Inflammatory macrophage (primary cell): ENCODE results near the gene PRR22.

ENCODE experiments used
- DNase-seq, 2 donors: peaks; one replicate each; pipeline ENCODE4 v3.0.0-alpha.2; 2020 to 2022

PRR22 gene

DNA sequence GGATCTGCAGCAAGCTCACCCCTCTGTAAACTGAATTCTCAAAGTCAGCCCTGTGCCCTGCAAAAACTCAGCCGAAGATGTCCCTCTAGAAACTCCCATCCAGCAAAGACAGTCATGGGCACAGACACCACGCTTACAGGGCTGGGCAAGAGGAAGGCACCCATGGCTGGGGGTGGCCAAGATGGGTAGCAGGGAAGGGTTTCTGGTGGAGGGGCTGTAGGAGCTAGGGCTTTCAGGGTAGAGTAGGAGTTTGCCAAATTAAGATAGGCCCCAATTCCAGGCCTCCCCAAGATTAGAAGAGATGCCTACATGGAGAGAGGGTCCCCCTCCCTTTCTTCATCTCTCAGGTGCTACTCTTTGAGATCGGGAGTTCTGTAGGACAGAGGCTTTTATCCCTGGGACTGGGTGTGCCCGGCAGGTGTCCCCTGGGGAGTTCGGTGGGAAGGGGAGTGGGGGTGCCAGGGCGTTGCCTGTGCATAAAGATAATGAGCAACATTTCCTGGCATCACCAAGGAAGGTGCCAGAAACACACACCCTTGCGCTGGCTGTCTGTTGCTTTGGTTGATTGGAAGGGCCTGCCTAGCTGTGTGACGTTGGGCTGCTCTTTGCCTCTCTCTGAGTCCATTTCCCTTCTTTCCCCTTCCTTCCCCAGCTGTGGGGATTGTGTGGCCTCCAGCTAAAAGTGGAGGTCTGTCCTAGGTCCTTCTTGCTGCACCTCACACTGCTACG is 29.7 kb upstream of the PRR22 start:
- DNase-seq, result no peak

DNA sequence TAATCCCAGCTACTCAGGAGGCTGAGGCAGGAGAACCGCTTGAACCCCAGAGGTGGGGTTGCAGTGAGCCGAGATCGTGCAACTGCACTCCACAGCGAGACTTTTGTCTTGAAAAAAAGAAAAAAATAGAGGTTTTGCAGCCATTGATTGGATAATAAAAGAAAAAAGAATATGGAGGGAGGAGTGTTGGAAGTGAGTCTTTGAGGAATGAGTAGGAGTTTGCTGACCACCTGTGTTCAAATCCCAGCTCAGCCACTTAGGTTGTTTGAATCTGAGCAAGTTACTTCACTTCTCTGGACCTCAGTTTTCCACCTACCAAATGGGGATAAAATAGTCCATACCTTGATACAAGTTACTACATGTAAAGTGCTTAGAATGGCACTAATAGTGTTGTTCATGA is 26.6 kb upstream of the PRR22 start:
- no peak for DNase-seq

- no peak for DNase-seq
Observed at GRCh38 chr19:5809469-5809868, 24.9 kb upstream of the PRR22 start.

- DNase-seq, result no peak
Observed at GRCh38 chr19:5809053-5809452, 24.5 kb upstream of the PRR22 start.

- DNase-seq, result no peak
Observed at GRCh38 chr19:5808120-5808816, 23.7 kb upstream of the PRR22 start.

GRCh38 chr19:5806905-5807304 is 22.4 kb upstream of the PRR22 start:
- no peak for DNase-seq

DNA sequence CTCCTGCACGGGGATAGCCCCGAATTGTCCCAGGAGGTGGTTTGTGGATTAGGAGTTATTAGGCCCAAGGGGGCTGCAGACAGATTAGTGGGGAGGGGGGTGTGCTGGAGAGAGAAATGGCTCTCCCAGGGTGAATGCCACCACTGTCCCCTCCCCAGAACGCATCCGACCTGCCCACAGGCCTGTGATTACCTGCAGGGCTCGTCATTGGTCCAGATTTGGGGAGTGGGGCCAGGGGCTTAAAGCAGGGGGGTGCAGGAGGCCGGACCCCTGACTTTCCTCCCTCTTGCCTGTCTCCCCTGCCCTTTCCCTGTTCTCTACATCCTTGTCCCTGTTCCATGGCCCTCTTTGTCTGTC is 21.6 kb upstream of the PRR22 start:
- DNase-seq, result no peak

GRCh38 chr19:5805462-5806132 is 21.1 kb upstream of the PRR22 start:
- DNase-seq, result peak; percentile 37 to 38

- DNase-seq, result no peak
Observed at GRCh38 chr19:5804516-5805461, 20.2 kb upstream of the PRR22 start, which contains the start of gene NRTN. Gene NRTN (plus strand): TSS chr19:5805067. CDS start chr19:5824166, 19,099 bp downstream.

DNA sequence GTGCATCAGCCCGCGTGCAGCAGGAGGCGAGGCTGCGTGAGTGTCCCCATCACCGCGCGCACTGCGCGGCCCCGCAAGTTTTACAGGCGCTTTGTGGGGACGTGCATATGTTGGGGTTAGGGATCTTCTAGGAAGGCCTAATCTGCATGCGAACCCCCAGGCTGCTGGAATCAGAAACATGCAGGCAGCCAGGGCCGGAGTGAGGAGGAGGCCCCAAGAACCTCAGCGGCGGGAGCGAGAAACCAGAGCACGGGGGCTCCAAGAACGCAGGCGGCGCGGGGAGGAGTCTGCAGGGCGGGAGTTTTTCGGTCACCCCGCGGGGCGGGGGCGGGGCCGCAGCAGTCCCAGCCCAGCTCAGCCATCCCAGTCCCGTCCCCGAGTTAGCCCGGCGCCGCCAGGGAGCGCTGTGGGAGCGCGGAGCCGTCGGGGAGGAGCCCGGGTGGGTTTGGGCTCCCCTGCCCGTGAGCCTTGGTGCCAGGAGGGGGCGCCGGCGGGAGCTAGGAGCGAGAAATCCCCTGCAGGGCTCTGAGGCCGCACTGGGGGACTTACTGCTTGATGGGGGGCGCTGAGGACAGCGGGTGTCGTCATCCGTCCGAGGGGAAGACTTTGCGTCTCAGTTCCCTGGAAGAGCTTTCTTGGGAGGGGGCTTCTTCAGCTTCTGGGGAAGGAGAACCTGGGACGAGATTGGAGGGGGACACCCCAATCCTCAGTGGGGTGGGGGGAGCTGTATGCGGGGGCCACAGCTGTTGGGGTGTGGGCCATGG is 19.4 kb upstream of the PRR22 start:
- DNase-seq, result peak; percentile 86 to 87

- DNase-seq, result no peak
Observed at GRCh38 chr19:5803441-5803751, 18.9 kb upstream of the PRR22 start.

DNA sequence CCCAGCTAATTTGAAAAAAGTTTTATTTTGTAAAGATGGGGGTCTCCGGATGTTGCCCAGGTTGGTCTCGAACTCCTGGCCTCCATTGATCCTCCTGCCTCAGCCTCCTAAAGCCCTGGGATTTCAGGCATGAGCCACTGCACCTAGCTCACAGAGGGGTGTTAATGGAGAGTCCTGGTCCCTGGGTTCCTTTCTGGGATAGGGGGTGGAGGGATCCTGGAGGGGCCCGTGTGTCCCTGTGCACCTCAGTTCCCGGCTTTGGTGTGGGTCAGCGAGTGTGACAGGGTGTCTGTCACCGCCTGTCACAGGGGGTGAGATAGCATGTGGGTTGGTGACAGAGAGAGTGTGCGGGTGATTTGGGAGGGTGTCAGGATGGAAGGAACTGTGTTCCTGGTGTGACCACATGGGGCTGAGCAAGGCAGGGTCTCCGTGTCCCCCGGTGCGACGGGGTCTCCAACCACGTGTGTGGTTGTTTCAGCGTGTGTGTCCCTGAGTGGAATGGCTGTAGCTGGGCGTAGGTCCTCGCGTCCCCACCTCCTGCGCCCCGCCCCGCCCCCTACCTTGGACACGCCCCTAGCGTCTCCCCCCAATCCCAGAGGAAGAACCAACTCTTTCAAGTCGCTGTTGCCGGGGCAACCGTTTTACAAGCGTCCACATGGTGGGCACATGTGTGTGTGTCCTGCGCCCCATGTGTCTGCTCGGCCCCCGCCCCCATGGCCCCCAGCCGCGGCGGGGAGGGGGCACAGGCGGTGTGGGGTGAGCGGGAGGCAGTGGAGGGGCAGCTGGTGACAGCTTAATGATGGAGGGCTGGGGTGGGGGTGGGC is 17.5 kb upstream of the PRR22 start:
- no peak for DNase-seq

- DNase-seq, result no peak
Observed at GRCh38 chr19:5800361-5801270, 16.1 kb upstream of the PRR22 start.

DNA sequence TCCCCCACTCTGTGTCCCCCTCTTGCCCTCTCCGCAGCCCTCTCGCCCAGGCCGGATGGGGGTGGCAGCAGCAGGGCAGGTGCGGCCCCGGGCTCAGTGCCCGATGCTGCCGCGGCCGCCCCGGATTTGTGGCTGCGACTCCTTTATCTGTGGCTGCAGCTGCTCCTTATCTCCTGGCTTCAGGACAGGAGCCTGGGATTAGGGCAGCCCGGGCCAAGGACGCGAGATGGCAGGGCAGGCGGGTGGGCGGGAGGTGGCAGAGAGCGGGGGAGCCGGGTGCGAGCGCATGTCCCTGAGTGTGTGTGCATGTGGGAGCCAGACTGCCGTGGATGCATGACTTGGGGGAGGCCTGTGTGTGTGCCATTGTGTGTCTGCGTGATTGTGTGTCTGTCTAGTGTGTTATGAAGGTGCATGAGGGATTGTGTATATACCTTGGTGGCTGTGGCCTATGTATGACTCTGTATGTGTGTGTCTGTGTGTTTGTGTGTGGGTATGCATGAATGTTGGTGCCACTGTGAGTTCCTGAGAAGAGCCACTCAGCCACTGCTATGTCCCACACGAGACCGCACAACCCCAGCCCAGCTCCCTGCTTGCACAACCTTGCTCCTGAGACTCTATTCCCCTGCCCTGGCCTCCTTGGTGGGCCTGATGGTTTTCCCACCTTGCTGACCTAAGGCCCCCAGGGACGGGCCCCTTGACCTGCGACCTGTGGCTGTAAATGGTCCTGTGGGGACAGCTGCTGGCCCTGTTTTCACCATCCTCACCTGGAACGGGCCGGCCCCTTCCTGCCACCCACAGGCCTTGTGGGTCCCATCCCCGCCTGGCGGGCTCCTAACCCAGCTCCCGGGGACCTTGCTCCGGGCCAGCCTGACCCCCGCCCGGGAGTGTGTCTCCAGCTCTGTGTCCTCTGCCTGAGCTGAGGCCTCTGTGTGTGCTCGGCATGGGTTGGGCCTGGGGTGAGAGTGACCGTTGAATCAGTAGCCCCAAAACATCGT is 15.0 kb upstream of the PRR22 start:
- DNase-seq, result no peak

DNA sequence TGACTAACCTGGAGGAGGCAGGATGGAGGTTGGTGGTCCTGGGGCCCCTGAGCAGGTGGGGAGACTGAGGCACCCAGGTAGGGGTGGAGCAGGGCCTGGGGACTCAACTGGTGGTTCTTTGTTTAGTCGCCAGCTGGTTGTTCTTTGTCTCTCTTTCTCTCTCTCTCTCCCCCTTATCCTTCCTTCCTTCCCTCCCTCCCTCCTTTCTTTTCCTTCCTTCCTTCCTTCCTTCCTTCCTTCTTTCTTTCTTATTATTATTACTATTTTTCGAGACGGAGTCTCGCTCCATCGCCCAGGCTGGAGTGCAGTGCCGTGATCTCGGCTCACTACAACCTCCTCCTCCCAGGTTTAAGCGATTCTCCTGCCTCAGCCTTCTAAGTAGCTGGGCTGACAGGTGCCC is 13.7 kb upstream of the PRR22 start:
- DNase-seq, result no peak

DNA sequence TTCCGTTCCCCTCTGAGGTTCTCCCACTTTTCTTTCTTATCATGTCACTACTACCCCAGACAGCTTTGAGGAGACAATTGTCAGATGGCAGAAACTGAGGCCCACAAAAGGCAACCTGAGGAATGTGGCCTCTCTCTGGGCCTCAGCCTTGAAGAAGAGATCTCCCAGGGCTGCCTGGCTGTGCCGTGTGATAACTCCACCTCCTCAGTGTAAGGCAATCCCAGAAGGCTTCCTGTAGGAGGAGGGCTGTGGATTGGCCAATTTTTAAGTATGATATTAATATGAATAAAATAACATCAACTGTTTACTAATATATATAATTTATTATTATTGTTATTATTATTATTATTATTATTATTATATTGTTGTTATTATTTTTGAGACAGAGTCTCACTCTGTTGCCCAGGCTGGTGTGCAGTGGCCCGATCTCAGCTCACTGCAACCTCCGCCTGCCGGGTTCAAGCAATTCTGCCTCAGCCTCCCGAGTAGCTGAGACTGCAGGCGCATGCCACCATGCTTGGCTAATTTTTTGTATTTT is 10.9 kb upstream of the PRR22 start:
- DNase-seq, result no peak

DNA sequence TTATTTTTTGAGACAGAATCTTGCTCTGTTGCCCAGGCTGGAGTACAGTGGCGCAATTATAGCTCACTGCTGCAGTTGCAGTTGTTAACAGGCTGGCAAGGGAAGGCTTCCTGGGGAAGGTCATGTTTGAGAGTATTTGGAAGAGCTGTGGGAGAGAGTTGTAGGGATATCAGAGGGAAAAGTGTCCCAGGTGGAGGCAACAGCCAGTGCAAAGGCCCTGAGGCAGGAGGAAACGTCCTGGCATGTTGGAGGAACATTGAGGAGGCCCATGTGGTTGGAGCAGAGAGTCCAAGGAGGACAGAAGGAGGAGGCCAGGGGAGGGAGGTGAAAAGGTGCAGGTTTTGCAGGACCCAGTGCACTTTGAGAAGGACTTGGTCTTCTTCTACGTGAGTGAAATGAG is 8.6 kb upstream of the PRR22 start:
- DNase-seq, result no peak

- DNase-seq, result no peak
Observed at GRCh38 chr19:5792224-5792623, 7.7 kb upstream of the PRR22 start.
